ENCODE data around the gene TTC21B.
"Not testable (repeated sequence)": the region's sequence is repeated elsewhere in the genome, so short reads cannot be mapped to it uniquely, and the experiment has no call there.

The TTC21B gene

GRCh38 chr2:165953655-165954606 lies at the start of gene TTC21B:
TSS of gene TTC21B (minus strand) at chr2:165953776. CDS start at chr2:165953705, 71 bp downstream.
- peak; percentile 93 for DNase-seq (ENCODE audit: low spot score)
- H3K9me3 Mint-ChIP-seq: no peaks in the 10 kb centered on the region
- no peaks in the 10 kb centered on the region for H3K36me3 Mint-ChIP-seq (ENCODE audit: low read depth)
- H3K4me3 Mint-ChIP-seq: peak within 1 kb of the TSS; percentile 39
- no peak within 1 kb of the TSS for H3K27ac Mint-ChIP-seq
- no peaks in the 10 kb centered on the region for H3K27me3 Mint-ChIP-seq (ENCODE audit: low read depth)
- H3K4me1 Mint-ChIP-seq (ENCODE audit: low read depth): peaks cover 2% of the 10 kb centered on the region

- H3K27ac Mint-ChIP-seq: no peak overlapping the region
- no peak overlapping the region for H3K4me3 Mint-ChIP-seq
- H3K4me1 Mint-ChIP-seq (ENCODE audit: low read depth): no peaks in the 10 kb centered on the region
- H3K27me3 Mint-ChIP-seq (ENCODE audit: low read depth): peaks cover 2% of the 10 kb centered on the region
- DNase-seq (ENCODE audit: low spot score): no peak
- H3K9me3 Mint-ChIP-seq: no peaks in the 10 kb centered on the region
- no peaks in the 10 kb centered on the region for H3K36me3 Mint-ChIP-seq (ENCODE audit: low read depth)
Measured at GRCh38 chr2:166000401-166000800, 46.8 kb upstream of the TTC21B start.

DNA sequence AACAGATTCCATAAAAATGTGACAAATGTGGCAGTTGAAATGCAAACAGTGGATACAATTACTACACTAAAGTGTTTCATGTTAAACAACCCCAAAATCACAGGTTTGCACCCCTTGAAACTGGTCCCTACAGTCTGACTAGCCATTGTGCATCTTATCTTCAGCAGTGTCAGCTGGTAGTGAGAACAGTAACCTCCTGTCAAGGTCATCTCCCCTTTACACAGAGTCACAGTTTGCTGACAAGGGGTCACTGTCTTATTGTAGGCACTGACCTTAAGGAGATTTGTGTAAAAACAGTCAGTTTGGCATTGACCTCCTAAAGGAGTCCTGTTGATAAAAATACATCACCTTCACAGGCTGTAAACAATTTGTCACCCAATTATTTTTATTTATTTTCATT lies 37.3 kb upstream of the TTC21B start:
- Mint-ChIP-seq H3K27ac (no peak overlapping the region), H3K9me3 (no peaks in the 10 kb centered on the region), H3K4me3 (no peak overlapping the region), H3K36me3 (ENCODE audit: low read depth) (no peaks in the 10 kb centered on the region), H3K27me3 (ENCODE audit: low read depth) (no peaks in the 10 kb centered on the region), H3K4me1 (ENCODE audit: low read depth) (no peaks in the 10 kb centered on the region)
- DNase-seq (ENCODE audit: low spot score): no peak

DNA sequence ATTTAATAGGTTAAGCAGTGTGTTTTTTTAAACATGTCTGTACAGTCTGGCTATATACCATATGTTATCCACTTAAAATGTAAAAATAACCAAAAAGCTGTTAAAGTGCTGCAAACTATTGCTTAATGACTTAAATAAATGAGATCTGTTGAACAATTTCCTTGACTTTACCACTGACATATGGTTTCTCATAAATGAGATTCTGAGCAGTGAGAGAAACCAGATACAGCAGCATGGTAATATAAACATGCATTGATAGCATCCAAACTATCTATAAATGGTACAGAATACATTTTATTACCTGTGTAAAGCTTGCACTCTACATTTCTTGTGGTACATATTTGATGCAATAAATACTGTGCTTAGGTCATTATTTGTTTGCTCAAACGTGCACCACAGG lies 36.3 kb upstream of the TTC21B start:
- no peaks in the 10 kb centered on the region for H3K9me3 Mint-ChIP-seq
- no peak for DNase-seq (ENCODE audit: low spot score)
- H3K4me1 Mint-ChIP-seq (ENCODE audit: low read depth): no peaks in the 10 kb centered on the region
- H3K27ac Mint-ChIP-seq: no peak overlapping the region
- H3K4me3 Mint-ChIP-seq: no peak overlapping the region
- H3K27me3 Mint-ChIP-seq (ENCODE audit: low read depth): peaks cover 3% of the 10 kb centered on the region
- H3K36me3 Mint-ChIP-seq (ENCODE audit: low read depth): no peaks in the 10 kb centered on the region

DNA sequence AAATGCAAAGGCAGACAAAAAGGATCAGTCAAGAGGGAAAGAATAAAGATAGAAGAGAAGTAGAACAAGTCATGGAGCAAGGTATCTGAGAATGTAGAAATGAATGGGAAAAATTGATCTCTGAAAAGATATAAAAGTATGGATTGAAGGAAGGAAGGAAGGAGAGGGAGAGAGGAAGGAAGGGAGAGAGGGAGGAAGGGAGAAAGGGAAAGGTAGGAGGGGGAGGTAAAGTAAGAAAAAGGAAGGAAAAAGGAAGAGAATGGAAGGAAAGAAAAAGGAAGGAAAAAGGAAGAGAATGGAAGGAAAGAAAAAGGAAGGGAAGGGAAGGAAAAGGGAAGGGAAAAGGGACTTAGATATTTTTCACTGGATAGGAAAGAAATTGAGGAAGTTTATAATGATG lies 31.5 kb upstream of the TTC21B start:
- Mint-ChIP-seq H3K9me3 (no peaks in the 10 kb centered on the region), H3K27me3 (ENCODE audit: low read depth) (peaks cover 7% of the 10 kb centered on the region), H3K27ac (no peak overlapping the region), H3K36me3 (ENCODE audit: low read depth) (no peaks in the 10 kb centered on the region), H3K4me3 (no peak overlapping the region), H3K4me1 (ENCODE audit: low read depth) (no peaks in the 10 kb centered on the region)
- DNase-seq (ENCODE audit: low spot score): no peak

DNA sequence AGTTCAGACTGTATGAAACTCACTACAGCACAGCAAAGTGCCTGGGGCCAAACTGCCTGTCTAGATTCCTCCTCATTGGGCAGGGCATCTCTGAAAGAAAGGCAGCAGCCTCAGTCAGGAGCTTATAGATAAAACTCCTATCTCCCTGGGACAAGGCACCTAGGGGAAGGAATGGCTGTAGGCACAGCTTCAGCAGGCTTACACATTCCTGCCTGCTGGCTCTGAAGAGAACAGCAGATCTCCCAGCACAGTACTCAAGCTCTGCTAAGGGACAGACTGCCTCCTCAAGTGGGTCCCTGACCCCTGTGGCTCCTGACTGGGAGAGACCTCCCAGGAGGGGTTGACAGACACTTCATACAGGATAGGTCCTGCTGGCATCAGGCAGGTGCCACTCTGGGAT lies 18.6 kb upstream of the TTC21B start:
- H3K9me3 Mint-ChIP-seq; H3K27ac Mint-ChIP-seq; H3K36me3 Mint-ChIP-seq (ENCODE audit: low read depth); H3K27me3 Mint-ChIP-seq (ENCODE audit: low read depth); DNase-seq (ENCODE audit: low spot score); H3K4me1 Mint-ChIP-seq (ENCODE audit: low read depth); H3K4me3 Mint-ChIP-seq: not testable (repeated sequence)

DNA sequence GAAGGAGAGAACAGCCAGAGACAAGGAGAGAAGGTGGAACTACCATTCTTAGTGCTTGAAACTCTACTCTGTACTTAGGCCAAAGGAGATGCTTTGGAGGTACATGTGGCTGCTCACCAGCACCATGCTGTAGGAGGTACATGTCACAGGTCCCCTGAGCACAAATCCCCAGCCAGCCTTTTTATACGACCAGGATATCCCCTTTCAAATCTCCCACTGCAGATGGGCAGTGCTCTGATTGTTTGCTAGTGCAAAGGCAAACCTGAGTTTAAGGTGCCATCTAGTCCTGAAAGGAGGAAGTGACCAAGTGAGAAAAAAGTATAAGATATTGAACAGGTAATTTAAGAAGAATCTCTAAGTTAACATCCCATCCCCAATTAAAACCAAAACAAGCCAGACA lies 17.1 kb upstream of the TTC21B start:
- peaks cover 4% of the 10 kb centered on the region for H3K27me3 Mint-ChIP-seq (ENCODE audit: low read depth)
- no peaks in the 10 kb centered on the region for H3K36me3 Mint-ChIP-seq (ENCODE audit: low read depth)
- no peaks in the 10 kb centered on the region for H3K9me3 Mint-ChIP-seq
- no peak overlapping the region for H3K27ac Mint-ChIP-seq
- DNase-seq (ENCODE audit: low spot score): no peak
- no peak overlapping the region for H3K4me3 Mint-ChIP-seq
- no peaks in the 10 kb centered on the region for H3K4me1 Mint-ChIP-seq (ENCODE audit: low read depth)

GRCh38 chr2:165969227-165969626 lies 15.7 kb upstream of the TTC21B start:
- no peak for DNase-seq (ENCODE audit: low spot score)
- Mint-ChIP-seq H3K27ac (no peak overlapping the region), H3K36me3 (ENCODE audit: low read depth) (no peaks in the 10 kb centered on the region), H3K27me3 (ENCODE audit: low read depth) (peaks cover 4% of the 10 kb centered on the region), H3K4me1 (ENCODE audit: low read depth) (no peaks in the 10 kb centered on the region), H3K4me3 (no peak overlapping the region), H3K9me3 (no peaks in the 10 kb centered on the region)

- Mint-ChIP-seq H3K27me3 (ENCODE audit: low read depth) (peaks cover 6% of the 10 kb centered on the region), H3K4me3 (no peak overlapping the region), H3K4me1 (ENCODE audit: low read depth) (no peaks in the 10 kb centered on the region), H3K9me3 (no peaks in the 10 kb centered on the region), H3K27ac (no peak overlapping the region), H3K36me3 (ENCODE audit: low read depth) (no peaks in the 10 kb centered on the region)
- DNase-seq (ENCODE audit: low spot score): no peak
Measured at GRCh38 chr2:165967746-165968145, 14.2 kb upstream of the TTC21B start.

DNA sequence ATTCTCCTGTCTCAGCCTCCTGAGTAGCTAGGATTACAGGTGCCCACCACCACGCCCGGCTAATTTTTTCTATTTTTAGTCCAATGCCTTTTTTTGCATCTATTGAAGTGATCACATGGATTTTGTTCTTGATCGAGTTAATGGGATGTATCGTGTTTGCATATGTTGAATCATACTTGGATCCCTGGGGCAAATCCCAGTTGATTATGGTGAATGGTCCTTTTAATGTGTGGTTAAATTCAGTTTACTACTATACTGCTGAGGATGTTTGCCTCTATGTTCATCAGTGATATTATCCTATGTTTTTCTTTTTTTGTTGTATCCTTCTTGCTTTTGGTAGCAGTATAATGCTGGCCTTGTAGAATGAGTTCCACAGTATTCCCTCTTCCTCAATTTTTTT lies 8.2 kb upstream of the TTC21B start:
- Mint-ChIP-seq H3K36me3 (ENCODE audit: low read depth) (no peaks in the 10 kb centered on the region), H3K4me3 (no peak overlapping the region), H3K9me3 (no peaks in the 10 kb centered on the region), H3K4me1 (ENCODE audit: low read depth) (no peaks in the 10 kb centered on the region), H3K27me3 (ENCODE audit: low read depth) (peaks cover 2% of the 10 kb centered on the region), H3K27ac (no peak overlapping the region)
- no peak for DNase-seq (ENCODE audit: low spot score)

DNA sequence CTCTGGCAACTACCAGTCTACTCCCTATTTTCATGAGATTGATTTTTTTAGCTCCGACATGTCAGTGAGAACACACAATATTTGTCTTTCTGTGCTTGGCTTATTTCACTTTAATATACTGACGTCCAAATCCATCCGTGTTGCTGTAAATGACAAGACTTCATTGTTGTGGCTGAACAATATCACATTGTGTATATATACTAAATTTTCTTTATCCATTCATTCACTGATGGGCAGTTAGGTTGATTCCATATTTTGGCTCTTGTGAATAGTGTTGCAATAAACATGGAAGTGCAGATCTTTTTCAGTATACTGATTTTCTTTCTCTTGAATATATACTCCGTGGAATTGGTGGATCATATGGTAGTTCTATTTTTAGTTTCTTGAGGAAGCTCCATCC lies 5.8 kb upstream of the TTC21B start:
- peaks cover 2% of the 10 kb centered on the region for H3K27me3 Mint-ChIP-seq (ENCODE audit: low read depth)
- H3K9me3 Mint-ChIP-seq: no peaks in the 10 kb centered on the region
- no peaks in the 10 kb centered on the region for H3K36me3 Mint-ChIP-seq (ENCODE audit: low read depth)
- H3K4me3 Mint-ChIP-seq: no peak overlapping the region
- no peak for DNase-seq (ENCODE audit: low spot score)
- H3K27ac Mint-ChIP-seq: no peak overlapping the region
- H3K4me1 Mint-ChIP-seq (ENCODE audit: low read depth): no peaks in the 10 kb centered on the region

DNA sequence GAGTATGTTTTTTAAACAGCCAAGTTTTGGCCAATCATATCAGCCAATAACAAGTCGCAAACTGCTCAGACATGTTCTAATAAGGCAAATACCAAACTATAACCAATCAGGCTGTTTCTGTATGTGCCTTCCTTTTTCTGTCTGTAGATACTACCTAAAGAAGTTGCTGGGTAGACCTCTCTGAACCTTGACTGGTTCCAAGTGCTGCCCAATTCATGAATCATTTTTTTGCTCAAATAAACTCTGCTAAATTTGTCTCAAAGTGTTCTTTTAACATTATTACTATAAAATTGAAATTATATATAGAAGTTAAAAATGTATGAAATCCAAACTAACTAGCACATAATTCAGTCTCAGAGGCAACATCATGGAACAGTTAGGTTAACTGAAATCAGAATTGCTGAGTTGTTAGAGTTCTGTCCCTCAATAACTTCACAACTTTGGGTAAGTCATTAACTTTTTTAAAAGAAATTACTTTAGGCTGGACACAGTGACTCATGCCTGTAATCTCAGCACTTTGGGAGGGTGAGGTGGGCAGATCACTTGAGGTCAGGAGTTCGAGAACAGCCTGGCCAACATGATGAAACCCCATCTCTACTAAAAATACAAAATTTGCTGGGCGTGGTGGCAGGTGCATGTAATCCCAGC lies 4.9 kb upstream of the TTC21B start:
- no peaks in the 10 kb centered on the region for H3K9me3 Mint-ChIP-seq
- peaks cover 2% of the 10 kb centered on the region for H3K27me3 Mint-ChIP-seq (ENCODE audit: low read depth)
- H3K36me3 Mint-ChIP-seq (ENCODE audit: low read depth): no peaks in the 10 kb centered on the region
- H3K4me3 Mint-ChIP-seq: no peak overlapping the region
- H3K4me1 Mint-ChIP-seq (ENCODE audit: low read depth): peaks cover 2% of the 10 kb centered on the region
- DNase-seq (ENCODE audit: low spot score): no peak
- no peak overlapping the region for H3K27ac Mint-ChIP-seq

DNA sequence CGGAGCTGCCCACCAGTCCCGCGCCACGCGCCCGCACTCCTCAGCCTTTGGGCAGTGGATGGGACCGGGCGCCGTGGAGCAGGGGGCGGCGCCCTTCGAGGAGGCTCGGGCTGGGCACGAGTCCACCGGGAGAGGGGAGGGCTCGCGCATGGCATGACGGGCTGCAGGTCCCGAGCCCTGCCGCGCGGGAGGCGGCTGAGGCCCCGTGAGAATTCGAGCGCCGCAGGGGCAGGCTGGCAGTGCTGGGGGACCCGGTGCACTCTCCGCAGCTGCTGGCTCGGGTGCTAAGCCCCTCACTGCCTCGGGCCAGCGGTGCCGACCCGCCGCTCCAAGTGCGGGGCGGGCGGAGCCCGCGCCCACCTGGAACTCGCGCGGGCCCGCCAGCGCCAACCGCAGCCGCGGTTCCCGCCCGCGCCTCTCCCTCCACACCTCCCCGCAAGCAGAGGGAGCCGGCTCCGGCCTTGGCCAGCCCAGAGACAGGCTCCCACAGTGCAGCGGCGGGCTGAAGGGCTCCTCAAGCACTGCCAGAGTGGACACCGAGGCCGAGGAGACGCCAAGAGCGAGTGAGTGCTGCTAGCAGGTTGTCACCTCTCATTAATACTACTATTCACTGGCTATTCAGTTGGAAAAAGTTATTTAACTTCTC lies 3.6 kb upstream of the TTC21B start:
- no peaks in the 10 kb centered on the region for H3K36me3 Mint-ChIP-seq (ENCODE audit: low read depth)
- DNase-seq (ENCODE audit: low spot score): no peak
- H3K27ac Mint-ChIP-seq: no peak overlapping the region
- H3K9me3 Mint-ChIP-seq: no peaks in the 10 kb centered on the region
- H3K4me3 Mint-ChIP-seq: no peak overlapping the region
- H3K4me1 Mint-ChIP-seq (ENCODE audit: low read depth): peaks cover 2% of the 10 kb centered on the region
- no peaks in the 10 kb centered on the region for H3K27me3 Mint-ChIP-seq (ENCODE audit: low read depth)

DNA sequence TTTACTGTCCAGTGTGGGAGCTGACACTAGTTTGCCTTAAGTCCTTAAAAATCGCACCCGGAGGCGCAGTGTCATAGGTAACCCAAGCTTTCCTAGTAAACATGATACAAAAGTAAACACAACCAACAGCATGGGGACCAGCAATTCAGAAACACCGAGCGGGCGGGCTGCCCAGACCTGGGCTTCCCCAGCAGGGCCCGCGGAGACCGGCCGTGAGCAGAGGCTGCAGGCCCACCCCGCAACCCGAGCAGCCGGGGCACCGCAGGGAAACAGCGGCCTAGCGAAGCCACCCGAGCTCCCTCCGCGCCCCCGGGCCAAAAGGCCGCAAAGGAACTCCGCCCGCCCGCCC lies 296 bp downstream of the TTC21B start:
- DNase-seq (ENCODE audit: low spot score): no peak
- no peak overlapping the region for H3K4me3 Mint-ChIP-seq
- no peaks in the 10 kb centered on the region for H3K9me3 Mint-ChIP-seq
- no peaks in the 10 kb centered on the region for H3K27me3 Mint-ChIP-seq (ENCODE audit: low read depth)
- H3K36me3 Mint-ChIP-seq (ENCODE audit: low read depth): no peaks in the 10 kb centered on the region
- H3K27ac Mint-ChIP-seq: no peak overlapping the region
- H3K4me1 Mint-ChIP-seq (ENCODE audit: low read depth): peaks cover 2% of the 10 kb centered on the region
